SK-MEL-5 (cell line): ENCODE results near the gene FAM180B. TPM values are rescaled to one million over a fixed set of nuclear protein-coding genes. Genes with fewer than 3 reads are reported as not detected.
"Not testable (repeated sequence)": the region's sequence is repeated elsewhere in the genome, so short reads cannot be mapped to it uniquely, and the experiment has no call there.

Experiments
- DNase-seq: peaks from one replicate; pipeline ENCODE4 v3.0.0-alpha.2; 2016; ENCODE audit warnings: low read depth, low spot score
- in situ Hi-C: cut with HindIII; loops from 2 replicates; pipeline ENCODE4 v1.10.0; 2016; ENCODE audit warnings: low sequenced_read_pairs, high pct_unique_total_duplicates, low pct_unique_long_range_greater_than_20kb
- small RNA-seq, 2 experiments: library from RNA; depleted of rRNA; stranded (forward); fragments of <200 nt; gene quantifications; one replicate each; pipeline ENCODE3, GENCODE V24; 2014
- total RNA-seq: library from RNA; depleted of rRNA; stranded (reverse); fragments of >200 nt; shearing (Covaris generic); gene quantifications from 2 replicates; pipeline ENCODE4 v1.2.3, GENCODE V29; 2014; rRNA removed

The FAM180B gene
- total RNA-seq, 1 experiment from 2014 or later: 0.63 TPM

DNA sequence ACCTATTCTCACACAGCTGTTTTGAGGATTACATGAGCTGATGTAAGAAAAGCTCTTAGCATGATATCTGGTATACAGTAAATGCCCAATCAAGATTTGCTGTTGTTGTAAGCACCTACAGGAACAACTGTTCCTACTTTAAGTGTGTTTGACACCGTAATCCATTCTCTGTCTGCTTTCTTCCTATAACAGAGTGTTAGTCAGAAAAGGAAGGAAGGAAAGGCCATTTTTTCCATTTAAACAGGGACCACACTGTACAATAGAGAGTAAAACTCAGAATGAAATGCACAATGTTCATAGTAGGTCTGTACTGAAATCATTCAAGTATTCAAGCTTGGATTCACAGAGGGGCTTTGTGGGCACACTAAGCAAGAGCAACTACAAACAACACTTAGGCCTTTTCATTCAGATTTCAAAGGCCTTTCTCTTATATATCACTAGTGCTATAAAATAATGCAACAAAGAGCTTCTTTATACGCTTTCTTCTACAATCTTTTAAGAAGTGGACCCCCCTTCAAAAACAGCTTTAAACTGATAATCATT, 34.4 kb downstream of the FAM180B start:
- in situ Hi-C loops: no loop called here
- DNase-seq: peak; percentile 78

DNA sequence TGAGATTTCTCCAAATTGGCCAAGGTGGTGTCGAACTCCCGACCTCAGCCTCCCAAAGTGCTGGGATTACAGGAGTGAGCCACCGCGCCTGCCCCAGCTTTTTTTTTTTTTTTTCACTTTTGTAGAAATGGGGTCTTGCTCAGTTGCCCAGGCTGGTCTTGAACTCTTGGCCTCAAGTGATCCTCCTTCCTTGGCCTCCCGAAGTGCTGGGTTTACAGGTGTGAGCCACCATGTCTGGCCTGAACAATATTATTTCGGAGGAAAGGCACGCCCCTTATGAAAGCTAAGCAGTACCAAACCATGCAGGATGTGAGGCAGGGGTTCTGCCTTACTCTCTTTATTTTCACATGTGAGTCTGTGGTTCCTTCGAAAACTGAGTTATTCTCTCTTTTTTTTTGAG, 39.8 kb downstream of the FAM180B start:
- in situ Hi-C loops: no loop called here
- no peak for DNase-seq

- in situ Hi-C loops: no loop called here
- DNase-seq: no peak
Observed at GRCh38 chr11:47628026-47628425, 41.5 kb downstream of the FAM180B start.

- in situ Hi-C loops: no loop called here
- DNase-seq: no peak
Observed at GRCh38 chr11:47631473-47631872, 45.0 kb downstream of the FAM180B start.

DNA sequence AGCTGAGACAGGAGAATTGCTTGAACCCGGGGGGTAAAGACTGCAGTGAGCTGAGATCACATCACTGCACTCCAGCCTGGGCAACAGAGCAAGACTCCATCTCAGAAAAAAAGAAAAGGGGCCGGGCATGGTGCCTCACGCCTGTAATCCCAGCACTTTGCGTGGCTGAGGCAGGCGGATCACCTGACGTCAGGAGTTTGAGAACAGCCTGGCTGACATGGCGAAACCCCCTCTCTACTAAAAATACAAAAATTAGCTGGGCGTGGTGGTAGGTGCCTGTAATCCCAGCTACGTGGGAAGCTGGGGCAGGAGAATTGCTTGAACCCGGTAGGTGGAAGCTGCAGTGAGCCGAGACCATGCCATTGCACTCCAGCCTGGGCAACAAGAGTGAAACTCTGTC, 49.9 kb downstream of the FAM180B start:
- DNase-seq, in situ Hi-C loops: not testable (repeated sequence)

Small RNA genes lying within 50 kb of the gene (small RNA-seq; reads per million reads assigned to genes)
- 0 reads per million in 2 experiments for gene RN7SL652P
- 0 to 0.02 reads per million in 2 experiments for gene RNU5E-10P

Other genes starting within 250 kb of the FAM180B start
- not detected in 2 replicates for gene MYBPC3, start 234.0 kb upstream of the FAM180B start, total RNA-seq
- not detected in 2 replicates for gene SPI1, start 208.1 kb upstream of the FAM180B start, total RNA-seq
- gene SLC39A13, start 178.1 kb upstream of the FAM180B start, total RNA-seq: 34.9 and 38.6 TPM in 2 replicates
- gene PSMC3, start 160.2 kb upstream of the FAM180B start, total RNA-seq: 152 and 165 TPM in 2 replicates
- not detected in 2 replicates for gene RAPSN, start 137.5 kb upstream of the FAM180B start, total RNA-seq
- gene CELF1, start 33.5 kb upstream of the FAM180B start, total RNA-seq: 86.7 and 95.1 TPM in 2 replicates
- 70.7 and 76.8 TPM in 2 replicates for gene PTPMT1, start 21.1 kb upstream of the FAM180B start, total RNA-seq
- gene KBTBD4, start 7.7 kb upstream of the FAM180B start, total RNA-seq: 26.1 and 26.5 TPM in 2 replicates
- 134 and 156 TPM in 2 replicates for gene NDUFS3, start 7.6 kb upstream of the FAM180B start, total RNA-seq
- not detected in 2 replicates for gene C1QTNF4, start 7.7 kb downstream of the FAM180B start, total RNA-seq
- 154 and 227 TPM in 2 replicates for gene MTCH2, start 55.9 kb downstream of the FAM180B start, total RNA-seq
- gene AGBL2, start 128.7 kb downstream of the FAM180B start, total RNA-seq: 1.5 and 4.3 TPM in 2 replicates
- gene FNBP4, start 180.7 kb downstream of the FAM180B start, total RNA-seq: 37.8 and 38.7 TPM in 2 replicates